ENCODE measurements around the gene NAIF1.

GRCh38 chr9:128109050-128109709 is 42.1 kb upstream of the NAIF1 start:
- TF ChIP-seq CTCF (IDR thresholded peaks at IDR 0.05) = no peak
- TF ChIP-seq POLR2AphosphoS5 (IDR thresholded peaks at IDR 0.05; ENCODE audit: low read depth, low read length) = no peak
- TF ChIP-seq REST (IDR thresholded peaks at IDR 0.05; ENCODE audit: insufficient read depth in 1 of 2, low read depth in 2 of 2, low read length in 1 of 2) = no peak
- TF ChIP-seq SIN3A (IDR thresholded peaks at IDR 0.05; ENCODE audit: borderline replicate concordance, insufficient read depth, low read depth, low read length) = no peak
- TF ChIP-seq TCF7L2 (IDR thresholded peaks at IDR 0.05; ENCODE audit: low read depth, low read length) = no peak
